OCI-LY1 (cell line): ENCODE results near the gene TMEM132C.

Experiments
- EZH2 ChIP-seq: fragments of 200-600 bp; sonication (generic), shearing (Covaris generic); IDR thresholded peaks from 2 replicates; pipeline ENCODE4 v1.8.0; 2017; ENCODE audit warnings: borderline replicate concordance, mixed run types, mild to moderate bottlenecking, antibody characterized with exemption, low read length, moderate library complexity, mixed read lengths
- TF ChIP-seq, protein P1 (sequence below): fragments of 200-600 bp; sonication (generic), shearing (Covaris generic); IDR thresholded peaks from 2 replicates; pipeline ENCODE4 v1.5.1; 2017; ENCODE audit warnings: mild to moderate bottlenecking, antibody characterized with exemption, low read length, moderate library complexity, mixed read lengths

DNA sequence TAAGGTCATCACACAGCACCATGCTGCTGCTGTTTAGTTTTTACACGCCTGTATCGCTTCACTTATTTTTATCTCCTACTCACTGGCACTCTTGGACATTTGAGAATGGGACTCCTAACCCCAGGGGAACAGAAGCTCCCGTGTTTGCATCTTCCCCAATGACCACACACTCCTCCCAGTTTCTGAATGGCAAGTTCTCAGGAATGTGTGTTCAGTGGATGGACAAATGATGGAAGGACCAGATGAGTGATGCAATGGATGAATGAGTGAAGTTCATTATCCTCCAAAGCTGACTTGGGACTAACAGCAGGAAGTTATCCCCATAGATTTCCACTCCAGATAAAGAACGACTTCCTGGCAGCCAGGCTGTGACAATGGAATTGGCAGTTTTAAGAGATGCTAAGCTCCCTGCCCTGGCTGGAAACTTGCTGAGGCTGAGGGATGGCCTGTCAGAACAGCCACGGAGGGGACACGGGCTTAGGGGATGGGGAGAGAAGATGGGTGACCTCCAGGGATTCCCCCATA is 325.3 kb downstream of the TMEM132C start:
- TF ChIP-seq, protein P1, sequence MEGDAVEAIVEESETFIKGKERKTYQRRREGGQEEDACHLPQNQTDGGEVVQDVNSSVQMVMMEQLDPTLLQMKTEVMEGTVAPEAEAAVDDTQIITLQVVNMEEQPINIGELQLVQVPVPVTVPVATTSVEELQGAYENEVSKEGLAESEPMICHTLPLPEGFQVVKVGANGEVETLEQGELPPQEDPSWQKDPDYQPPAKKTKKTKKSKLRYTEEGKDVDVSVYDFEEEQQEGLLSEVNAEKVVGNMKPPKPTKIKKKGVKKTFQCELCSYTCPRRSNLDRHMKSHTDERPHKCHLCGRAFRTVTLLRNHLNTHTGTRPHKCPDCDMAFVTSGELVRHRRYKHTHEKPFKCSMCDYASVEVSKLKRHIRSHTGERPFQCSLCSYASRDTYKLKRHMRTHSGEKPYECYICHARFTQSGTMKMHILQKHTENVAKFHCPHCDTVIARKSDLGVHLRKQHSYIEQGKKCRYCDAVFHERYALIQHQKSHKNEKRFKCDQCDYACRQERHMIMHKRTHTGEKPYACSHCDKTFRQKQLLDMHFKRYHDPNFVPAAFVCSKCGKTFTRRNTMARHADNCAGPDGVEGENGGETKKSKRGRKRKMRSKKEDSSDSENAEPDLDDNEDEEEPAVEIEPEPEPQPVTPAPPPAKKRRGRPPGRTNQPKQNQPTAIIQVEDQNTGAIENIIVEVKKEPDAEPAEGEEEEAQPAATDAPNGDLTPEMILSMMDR: no peak
- TF ChIP-seq EZH2: no peak
